H9 (cell line): ENCODE measurements around the gene KCNJ16. TPM values are rescaled to one million over a fixed set of nuclear protein-coding genes. Genes with fewer than 3 reads are reported as not detected.

Experiments used
- DNase-seq: peaks from one replicate; pipeline ENCODE4 v3.0.0-alpha.2; 2017
- H2AFZ ChIP-seq: one replicate; pipeline ENCODE4 v1.6.1; 2013; ENCODE audit warnings: mild to moderate bottlenecking, low read length, control low read depth, moderate library complexity
- H2AK5ac ChIP-seq: 2 replicates; pipeline ENCODE4 v1.6.1; 2013; ENCODE audit warnings: low read length, control low read depth, mixed read lengths; ENCODE audit not compliant: insufficient read length
- H2BK120ac ChIP-seq: one replicate; pipeline ENCODE4 v1.6.1; 2013; ENCODE audit warnings: low read depth, mild to moderate bottlenecking, low read length, control low read depth, inconsistent platforms; ENCODE audit not compliant: poor library complexity, severe bottlenecking
- H2BK12ac ChIP-seq: 2 replicates; pipeline ENCODE4 v1.6.1; 2013; ENCODE audit warnings: low read length, control low read depth, mixed read lengths, low read depth; ENCODE audit not compliant: insufficient read length
- H2BK15ac ChIP-seq: 2 replicates; pipeline ENCODE4 v1.6.1; 2013; ENCODE audit warnings: low read depth, low read length, control low read depth
- H2BK20ac ChIP-seq: one replicate; pipeline ENCODE4 v1.6.1; 2013; ENCODE audit warnings: low read depth, mild to moderate bottlenecking, low read length, control low read depth, inconsistent platforms; ENCODE audit not compliant: poor library complexity, severe bottlenecking
- H2BK5ac ChIP-seq: 2 replicates; pipeline ENCODE4 v1.6.1; 2013; ENCODE audit warnings: low read length, control low read depth, mixed read lengths; ENCODE audit not compliant: insufficient read length
- H3K14ac ChIP-seq: 2 replicates; pipeline ENCODE4 v1.6.1; 2013; ENCODE audit warnings: low read length, control low read depth; ENCODE audit not compliant: insufficient read depth
- H3K18ac ChIP-seq: 2 replicates; pipeline ENCODE4 v1.6.1; 2013; ENCODE audit warnings: low read depth, mild to moderate bottlenecking, mixed read lengths, low read length, control low read depth; ENCODE audit not compliant: insufficient read length
- H3K23ac ChIP-seq: 2 replicates; pipeline ENCODE4 v1.6.1; 2013; ENCODE audit warnings: low read length, control low read depth, mixed read lengths, low read depth; ENCODE audit not compliant: insufficient read length
- H3K23me2 ChIP-seq: 2 replicates; pipeline ENCODE4 v1.6.1; 2013; ENCODE audit warnings: low read depth, mild to moderate bottlenecking, mixed read lengths, low read length, control low read depth; ENCODE audit not compliant: insufficient read length, poor library complexity, severe bottlenecking
- H3K27ac ChIP-seq: 2 replicates; pipeline ENCODE4 v1.5.1; 2013; ENCODE audit warnings: low read length, control low read depth, mixed read lengths, low read depth; ENCODE audit not compliant: insufficient read length
- H3K27me3 ChIP-seq: 2 replicates; pipeline ENCODE4 v1.6.1; 2013; ENCODE audit warnings: low read length, control low read depth, inconsistent platforms; ENCODE audit not compliant: insufficient read depth
- H3K4ac ChIP-seq: 2 replicates; pipeline ENCODE4 v1.6.1; 2013; ENCODE audit warnings: low read depth, mild to moderate bottlenecking, control low read depth, inconsistent platforms, low read length, moderate library complexity
- H3K4me1 ChIP-seq: 2 replicates; pipeline ENCODE4 v1.6.1; 2013; ENCODE audit warnings: low read length, control low read depth, inconsistent platforms; ENCODE audit not compliant: insufficient read depth
- H3K4me2 ChIP-seq: 2 replicates; pipeline ENCODE4 v1.6.1; 2013; ENCODE audit warnings: low read length, control low read depth, mixed read lengths; ENCODE audit not compliant: insufficient read length, insufficient read depth
- H3K56ac ChIP-seq: 2 replicates; pipeline ENCODE4 v1.6.1; 2013; ENCODE audit warnings: low read depth, mild to moderate bottlenecking, mixed read lengths, low read length, control low read depth; ENCODE audit not compliant: insufficient read length
- H3K79me1 ChIP-seq: 2 replicates; pipeline ENCODE4 v1.6.1; 2013; ENCODE audit warnings: low read depth, mild to moderate bottlenecking, moderate library complexity, low read length, control low read depth, inconsistent platforms; ENCODE audit not compliant: insufficient read depth, poor library complexity, severe bottlenecking
- H3K79me2 ChIP-seq: 2 replicates; pipeline ENCODE4 v1.6.1; 2013; ENCODE audit warnings: low read length, control low read depth, inconsistent platforms; ENCODE audit not compliant: insufficient read depth
- H3K9ac ChIP-seq: 2 replicates; pipeline ENCODE4 v1.6.1; 2013; ENCODE audit warnings: low read length, control low read depth, mixed read lengths; ENCODE audit not compliant: insufficient read length; ENCODE audit errors: extremely low read depth
- H3K9me3 ChIP-seq: one replicate; pipeline ENCODE4 v1.6.1; 2013; ENCODE audit warnings: low read depth, low read length, inconsistent platforms; ENCODE audit not compliant: control insufficient read depth
- H3T11ph ChIP-seq: one replicate; pipeline ENCODE4 v1.6.1; 2013; ENCODE audit warnings: mild to moderate bottlenecking, low read length, control low read depth, inconsistent platforms
- H4K20me1 ChIP-seq: one replicate; pipeline ENCODE4 v1.6.1; 2013; ENCODE audit not compliant: control insufficient read depth, insufficient read length, insufficient read depth
- H4K5ac ChIP-seq: 2 replicates; pipeline ENCODE4 v1.6.1; 2013; ENCODE audit warnings: low read depth, mild to moderate bottlenecking, mixed read lengths, low read length, control low read depth; ENCODE audit not compliant: insufficient read length
- H4K8ac ChIP-seq: replicated peaks from 2 replicates; pipeline ENCODE4 v1.6.1; 2013; ENCODE audit warnings: low read length, control low read depth, mixed read lengths, low read depth; ENCODE audit not compliant: insufficient read length
- H4K91ac ChIP-seq: 2 replicates; pipeline ENCODE4 v1.6.1; 2013; ENCODE audit warnings: low read depth, mild to moderate bottlenecking, moderate library complexity, mixed read lengths, low read length, control low read depth; ENCODE audit not compliant: insufficient read length
- H3K27ac Mint-ChIP-seq, 3 experiments: 2 replicates in 2 of 3; 3 replicates in 1 of 3; pipeline ENCODE4 v1.8.0; 2020 to 2021; ENCODE audit warnings: mixed read lengths in 3 of 3, mild to moderate bottlenecking in 1 of 3, moderate library complexity in 1 of 3
- H3K27me3 Mint-ChIP-seq: 2 replicates; pipeline ENCODE4 v1.8.0; 2021; ENCODE audit warnings: low read depth, mild to moderate bottlenecking, moderate library complexity, mixed read lengths
- H3K36me3 Mint-ChIP-seq, 3 experiments: 2 replicates in 2 of 3; 3 replicates in 1 of 3; pipeline ENCODE4 v1.8.0; 2020 to 2021; ENCODE audit warnings: low read depth in 3 of 3, mixed read lengths in 3 of 3; ENCODE audit not compliant: insufficient read depth in 1 of 3
- H3K4me1 Mint-ChIP-seq, 2 experiments: 2 replicates each; pipeline ENCODE4 v1.8.0; 2020; ENCODE audit warnings: mixed read lengths in 2 of 2
- H3K4me3 Mint-ChIP-seq, 2 experiments: 2 replicates in 1 of 2; 3 replicates in 1 of 2; pipeline ENCODE4 v1.8.0; 2020 to 2021; ENCODE audit warnings: mild to moderate bottlenecking in 2 of 2, mixed read lengths in 2 of 2, moderate library complexity in 1 of 2
- H3K9me3 Mint-ChIP-seq, 2 experiments: 2 replicates in 1 of 2; 3 replicates in 1 of 2; pipeline ENCODE4 v1.8.0; 2020; ENCODE audit warnings: mild to moderate bottlenecking in 2 of 2, mixed read lengths in 2 of 2, moderate library complexity in 1 of 2
- CTCF ChIP-seq: fragments of 200-600 bp; sonication (generic); conservative IDR thresholded peaks from 3 replicates; pipeline ENCODE4 v1.8.0; 2021; ENCODE audit warnings: antibody characterized with exemption, mild to moderate bottlenecking
- WGBS: extraction: QIAGEN DNeasy Blood & Tissue Kit; methylation state at CpG from one replicate; pipeline ENCODE4 v1.1.7; 2013; ENCODE audit warnings: missing lambda C conversion rate, low lambda C conversion rate, mixed read lengths; ENCODE audit not compliant: insufficient read length; ENCODE audit errors: extremely low coverage; 5-methylcytosine and 5-hydroxymethylcytosine counted together
- total RNA-seq: library from RNA; stranded (reverse); gene quantifications from 2 replicates; pipeline ENCODE4 v1.2.1, GENCODE V29; 2021

The KCNJ16 gene
- total RNA-seq, 1 experiment from 2014 or later = not detected

DNA sequence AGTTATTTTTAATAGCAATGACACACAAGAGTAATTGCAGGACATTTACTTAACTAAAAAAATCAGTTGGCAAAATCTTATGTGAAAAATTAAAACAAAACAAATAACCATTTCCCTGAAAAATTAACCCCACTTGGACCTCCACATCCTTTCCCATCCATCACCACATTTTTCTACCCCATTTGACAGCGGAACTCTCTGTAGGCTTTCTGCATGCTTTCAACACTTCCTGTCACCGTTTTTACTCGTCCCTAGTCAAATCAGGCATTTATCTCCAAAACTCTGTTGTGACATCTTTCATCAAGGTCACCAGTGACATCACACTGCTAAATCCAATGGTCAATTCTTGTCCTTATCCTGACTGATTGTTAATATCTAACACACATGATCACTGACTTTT is 27.5 kb downstream of the KCNJ16 start:
- no peak overlapping the region for H3K56ac ChIP-seq
- no peak for TF ChIP-seq CTCF
- Mint-ChIP-seq H3K27ac (no peak overlapping the region), H3K9me3 (no peaks in the 10 kb centered on the region), H3K27me3 (no peaks in the 10 kb centered on the region), H3K4me1 (no peaks in the 10 kb centered on the region), H3K4me3 (no peak overlapping the region), H3K36me3 (no peaks in the 10 kb centered on the region)
- H2AFZ ChIP-seq = no peak overlapping the region
- no peak for DNase-seq
- H3K79me1 ChIP-seq = no peaks in the 10 kb centered on the region
- no peak overlapping the region for H3K14ac ChIP-seq
- H3T11ph ChIP-seq = no peak overlapping the region
- no peak overlapping the region for H3K4me2 ChIP-seq
- H2BK20ac ChIP-seq = no peak overlapping the region
- no peak overlapping the region for H4K8ac ChIP-seq
- H3K9ac ChIP-seq = no peak overlapping the region
- H2AK5ac ChIP-seq = no peak overlapping the region
- H2BK12ac ChIP-seq = no peak overlapping the region
- H4K20me1 ChIP-seq = no peaks in the 10 kb centered on the region
- no peak overlapping the region for H2BK120ac ChIP-seq
- H2BK15ac ChIP-seq = no peak overlapping the region
- no peak overlapping the region for H2BK5ac ChIP-seq
- no peak overlapping the region for H3K23ac ChIP-seq
- no peaks in the 10 kb centered on the region for H3K27me3 ChIP-seq
- H3K9me3 ChIP-seq = no peaks in the 10 kb centered on the region
- H3K27ac ChIP-seq = no peak overlapping the region
- no CpG with 5 or more reads among the region's 3 CpGs for WGBS
- H4K5ac ChIP-seq = no peak overlapping the region
- no peaks in the 10 kb centered on the region for H3K23me2 ChIP-seq
- H3K4ac ChIP-seq = no peak overlapping the region
- no peak overlapping the region for H3K18ac ChIP-seq
- no peaks in the 10 kb centered on the region for H3K79me2 ChIP-seq
- H3K4me1 ChIP-seq = no peaks in the 10 kb centered on the region
- no peak overlapping the region for H4K91ac ChIP-seq
